ENCODE data around the gene JOSD2.

- TF ChIP-seq CTCF (IDR thresholded peaks at IDR 0.05; ENCODE audit: extremely low read depth in 1 of 2, insufficient read depth in 1 of 2, low read depth in 1 of 2, low read length in 2 of 2) (no peak), EZH2 (IDR thresholded peaks at IDR 0.05; ENCODE audit: borderline replicate concordance, low read depth, low read length, severe bottlenecking) (no peak), JUN (IDR thresholded peaks at IDR 0.05; ENCODE audit: borderline replicate concordance, insufficient read depth, insufficient read length, low read depth) (no peak), POLR2A (IDR thresholded peaks at IDR 0.05; ENCODE audit: low read depth, low read length) (no peak), MYC (IDR thresholded peaks at IDR 0.05; ENCODE audit: low read depth, low read length) (no peak), POLR2AphosphoS5 (IDR thresholded peaks at IDR 0.05; ENCODE audit: insufficient read depth, low read depth, low read length) (no peak), MAX (IDR thresholded peaks at IDR 0.05; ENCODE audit: insufficient read depth, insufficient read length) (no peak), FOS (IDR thresholded peaks at IDR 0.05; ENCODE audit: borderline replicate concordance, insufficient read depth, low read length) (no peak)
Observed at GRCh38 chr19:50490411-50490811, 20.6 kb downstream of the JOSD2 start.

Measured in endothelial cell of umbilical vein (primary cell).